Upper lobe of left lung (tissue), 6 donors: ENCODE data around the gene S100A9. TPM values are rescaled to one million over a fixed set of nuclear protein-coding genes. Genes with fewer than 3 reads are reported as not detected.

ENCODE experiments used
- ATAC-seq, 2 donors: fragments of 200-7000 bp; cut with Tn5 transposase; one replicate each; pipeline ENCODE4 v1.9.1; 2022; ENCODE audit warnings: mild to moderate bottlenecking in 2 of 2, moderate library complexity in 2 of 2; ENCODE audit not compliant: low FRiP score in 2 of 2
- DNase-seq, 2 donors: peaks; one replicate each; pipeline ENCODE4 v3.0.0-alpha.2; 2019 to 2020
- H3K27ac ChIP-seq, 4 donors: fragments of 200-600 bp; sonication (generic); one replicate each; pipeline ENCODE4 v1.5.1; 2016 to 2019
- H3K27me3 ChIP-seq, 4 donors: fragments of 200-600 bp; sonication (generic); one replicate each; pipeline ENCODE4 v1.5.1; 2017 to 2019
- H3K36me3 ChIP-seq, 4 donors: fragments of 200-600 bp; sonication (generic); one replicate each; pipeline ENCODE4 v1.5.1; 2016 to 2019
- H3K4me1 ChIP-seq, 4 donors: fragments of 200-600 bp; sonication (generic); one replicate each; pipeline ENCODE4 v1.5.1; 2018 to 2019
- H3K4me3 ChIP-seq, 4 donors: fragments of 200-600 bp; sonication (generic); one replicate each; pipeline ENCODE4 v1.5.1; 2017 to 2019; ENCODE audit warnings: mild to moderate bottlenecking in 2 of 4, moderate library complexity in 1 of 4
- H3K9me3 ChIP-seq, 4 donors: fragments of 200-600 bp; sonication (generic); one replicate each; pipeline ENCODE4 v1.5.1; 2018 to 2019
- EP300 ChIP-seq, 4 donors: sonication (generic); formaldehyde crosslinking; IDR thresholded peaks; one replicate each; pipeline ENCODE4 v1.5.1; 2017; ENCODE audit warnings: antibody characterized with exemption in 4 of 4, control low read depth in 2 of 4
- POLR2A ChIP-seq, 4 donors: fragments of 450-650 bp; IDR thresholded peaks; one replicate each; pipeline ENCODE4 v1.5.1; 2016 to 2017; ENCODE audit warnings: antibody characterized with exemption in 4 of 4, mild to moderate bottlenecking in 2 of 4
- POLR2AphosphoS5 ChIP-seq, 2 donors: sonication (generic); formaldehyde crosslinking; IDR thresholded peaks; one replicate each; pipeline ENCODE4 v1.5.1; 2017; ENCODE audit warnings: antibody characterized with exemption in 2 of 2
- WGBS, 2 donors: methylation state at CpG; one replicate each; pipeline ENCODE4 v1.1.5; 2017 to 2018; 5-methylcytosine and 5-hydroxymethylcytosine counted together
- total RNA-seq, 6 donors: library from RNA; depleted of rRNA in 4 of 6; stranded (reverse); fragments of >200 nt in 4 of 6; gene quantifications; one replicate each; pipeline versions ENCODE4 v1.1.0 to v1.2.1, GENCODE V29; 2016 to 2021
- TF ChIP-seq, protein P1 (sequence below), 6 experiments: fragments of 450-650 bp in 4 of 6; fragments of 200-600 bp in 2 of 6; sonication (generic) in 2 of 6; IDR thresholded peaks; one replicate each; pipeline ENCODE4 v1.5.1; 2016 to 2019; ENCODE audit warnings: antibody characterized with exemption in 6 of 6
- donor health status: DM: no; HTN: no; CAD: no; lungs with moderate emphysema.
- donor health status: DM: no; HTN: yes; CAD: no; lungs with severe emphysema.

S100A9 gene
- total RNA-seq, 6 donors from 2014 or later: 133 to 1,125 (median 606) TPM

DNA sequence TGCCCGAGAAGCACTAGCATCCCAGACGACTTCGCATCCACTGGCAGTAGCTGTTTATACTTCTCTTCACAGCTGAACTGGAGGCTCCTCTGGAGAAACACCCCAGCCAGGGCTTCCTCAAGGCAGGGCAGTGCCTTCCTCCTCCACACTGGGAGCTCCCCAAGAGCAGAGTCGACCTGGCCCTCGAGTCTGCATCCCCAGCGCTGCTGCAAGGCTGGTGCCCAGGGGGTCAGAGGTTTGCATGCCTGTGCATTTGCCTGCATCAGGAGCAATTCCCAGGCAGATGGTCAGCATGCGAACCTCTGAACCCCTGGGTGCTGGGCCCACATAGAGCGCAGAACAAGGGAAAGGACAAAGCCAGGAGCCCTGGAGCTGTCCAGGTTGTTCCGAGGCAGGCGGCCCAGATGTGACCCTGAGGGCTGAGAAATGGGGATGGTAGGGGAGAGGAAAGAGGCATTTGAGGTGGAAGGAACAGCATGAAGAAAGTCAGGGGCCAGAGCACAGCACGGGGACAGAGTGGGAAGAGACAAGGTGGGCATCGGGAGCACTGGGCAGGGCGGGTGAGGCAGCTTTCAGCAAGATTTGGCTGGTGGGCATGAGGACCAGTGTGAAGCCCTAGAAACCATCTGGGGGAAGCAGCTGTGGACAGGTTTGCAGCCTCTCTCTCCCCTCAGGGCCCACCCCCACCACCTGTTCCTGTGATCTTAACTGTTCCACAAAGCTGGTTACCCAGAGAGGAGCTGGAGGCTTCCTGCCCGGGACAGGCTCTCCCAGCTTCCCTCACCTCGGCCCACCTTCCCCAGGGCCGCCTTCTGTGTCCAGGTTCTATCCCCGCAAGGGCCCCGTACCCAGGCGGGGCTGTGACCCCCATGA lies 39.6 kb downstream of the S100A9 start:
- no peak for DNase-seq
- Histone ChIP-seq H3K9me3 (no peaks in the 10 kb centered on the region), H3K4me1 (no peaks in the 10 kb centered on the region), H3K36me3 (no peaks in the 10 kb centered on the region), H3K4me3 (no peak overlapping the region), H3K27me3 (no peaks in the 10 kb centered on the region), H3K27ac (no peak overlapping the region)
- TF ChIP-seq POLR2A (IDR thresholded peaks at IDR 0.05): no peak
- TF ChIP-seq EP300 (IDR thresholded peaks at IDR 0.05): no peak
- TF ChIP-seq, protein P1, sequence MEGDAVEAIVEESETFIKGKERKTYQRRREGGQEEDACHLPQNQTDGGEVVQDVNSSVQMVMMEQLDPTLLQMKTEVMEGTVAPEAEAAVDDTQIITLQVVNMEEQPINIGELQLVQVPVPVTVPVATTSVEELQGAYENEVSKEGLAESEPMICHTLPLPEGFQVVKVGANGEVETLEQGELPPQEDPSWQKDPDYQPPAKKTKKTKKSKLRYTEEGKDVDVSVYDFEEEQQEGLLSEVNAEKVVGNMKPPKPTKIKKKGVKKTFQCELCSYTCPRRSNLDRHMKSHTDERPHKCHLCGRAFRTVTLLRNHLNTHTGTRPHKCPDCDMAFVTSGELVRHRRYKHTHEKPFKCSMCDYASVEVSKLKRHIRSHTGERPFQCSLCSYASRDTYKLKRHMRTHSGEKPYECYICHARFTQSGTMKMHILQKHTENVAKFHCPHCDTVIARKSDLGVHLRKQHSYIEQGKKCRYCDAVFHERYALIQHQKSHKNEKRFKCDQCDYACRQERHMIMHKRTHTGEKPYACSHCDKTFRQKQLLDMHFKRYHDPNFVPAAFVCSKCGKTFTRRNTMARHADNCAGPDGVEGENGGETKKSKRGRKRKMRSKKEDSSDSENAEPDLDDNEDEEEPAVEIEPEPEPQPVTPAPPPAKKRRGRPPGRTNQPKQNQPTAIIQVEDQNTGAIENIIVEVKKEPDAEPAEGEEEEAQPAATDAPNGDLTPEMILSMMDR (IDR thresholded peaks at IDR 0.05): no peak
- TF ChIP-seq POLR2AphosphoS5 (IDR thresholded peaks at IDR 0.05): no peak
- ATAC-seq: no peak
- 86 to 88% methylated on average over 13 to 19 of the region's 19 CpGs for WGBS, 2 donors

DNA sequence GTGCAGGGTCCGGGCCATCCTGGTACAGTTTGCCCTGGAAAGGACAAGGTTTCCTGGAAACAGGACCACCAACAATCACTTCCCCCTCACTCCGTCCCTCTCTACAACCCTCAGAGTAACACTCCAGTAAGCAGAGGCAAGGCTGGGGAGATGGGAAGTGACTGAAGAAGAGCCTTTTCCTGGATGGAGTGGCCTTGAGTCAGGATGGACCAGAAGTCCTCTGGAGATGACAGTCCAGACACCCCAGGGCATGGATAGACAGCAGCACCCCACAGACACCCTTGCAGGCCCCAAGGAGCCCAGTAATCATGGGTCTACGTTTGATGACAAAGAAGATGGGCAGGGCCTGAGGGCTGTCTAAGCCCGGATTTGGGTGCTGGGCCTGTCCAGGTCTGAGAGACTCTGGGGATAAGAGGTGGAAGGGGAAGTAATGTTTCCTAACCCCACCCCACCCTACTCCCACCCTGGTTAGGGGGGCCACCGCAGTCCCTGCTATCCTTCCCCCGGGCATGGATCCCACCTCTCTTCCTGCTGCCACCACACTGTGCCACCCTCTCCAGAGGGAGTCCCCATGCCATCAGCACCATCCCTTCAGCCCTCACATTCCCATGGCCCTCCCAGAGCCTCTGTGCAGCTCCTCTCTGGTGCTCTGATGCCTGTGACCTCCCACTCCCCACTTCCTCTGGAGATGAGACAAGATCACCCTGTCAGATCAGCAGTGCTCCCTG lies 40.4 kb downstream of the S100A9 start:
- no peak for TF ChIP-seq EP300 (IDR thresholded peaks at IDR 0.05)
- Histone ChIP-seq H3K27ac (no peak overlapping the region), H3K4me3 (no peak overlapping the region), H3K36me3 (no peaks in the 10 kb centered on the region), H3K4me1 (no peaks in the 10 kb centered on the region), H3K9me3 (no peaks in the 10 kb centered on the region), H3K27me3 (no peaks in the 10 kb centered on the region)
- no peak for ATAC-seq
- 80 to 85% methylated on average over 6 of the region's 6 CpGs for WGBS, 2 donors
- no peak for DNase-seq

DNA sequence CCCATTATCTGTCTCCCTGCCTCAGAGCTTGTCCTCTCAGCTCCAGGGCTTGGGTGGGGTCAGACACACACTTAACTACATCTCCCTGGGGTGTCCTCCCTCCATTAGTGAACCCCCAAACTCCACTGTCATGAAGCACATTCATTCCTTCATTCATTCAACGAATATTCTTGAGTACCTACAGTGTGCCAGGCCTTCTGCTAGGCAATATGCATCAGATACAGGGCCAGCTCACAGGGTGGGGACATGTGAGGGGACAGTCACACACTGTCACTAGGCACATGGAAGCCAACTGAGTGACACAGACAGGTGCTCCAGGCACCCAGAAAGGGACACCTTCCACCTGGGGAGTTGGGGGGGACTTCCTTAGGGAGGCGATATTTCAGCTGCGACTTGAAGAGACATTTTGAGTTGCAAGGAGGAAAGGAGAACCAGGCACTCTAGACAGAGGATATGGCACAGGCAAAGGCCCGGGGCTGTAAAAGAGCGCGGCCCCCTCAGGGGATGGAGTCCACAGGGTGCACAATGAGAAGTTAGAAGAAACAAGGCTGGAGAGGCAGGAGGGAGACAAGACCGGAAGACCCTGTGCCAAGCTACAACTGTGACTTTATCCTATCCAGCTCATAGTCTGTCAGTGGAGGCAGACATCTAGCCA lies 41.9 kb downstream of the S100A9 start:
- Histone ChIP-seq H3K27ac (no peak overlapping the region), H3K27me3 (no peaks in the 10 kb centered on the region), H3K4me1 (no peaks in the 10 kb centered on the region), H3K9me3 (no peaks in the 10 kb centered on the region), H3K36me3 (no peaks in the 10 kb centered on the region), H3K4me3 (no peak overlapping the region)
- WGBS, 2 donors: 87 to 89% methylated on average over 7 of the region's 7 CpGs
- TF ChIP-seq EP300 (IDR thresholded peaks at IDR 0.05) (no peak), POLR2AphosphoS5 (IDR thresholded peaks at IDR 0.05) (no peak), POLR2A (IDR thresholded peaks at IDR 0.05) (no peak)
- TF ChIP-seq, protein P1 (IDR thresholded peaks at IDR 0.05): no peak
- ATAC-seq: no peak
- no peak for DNase-seq

DNA sequence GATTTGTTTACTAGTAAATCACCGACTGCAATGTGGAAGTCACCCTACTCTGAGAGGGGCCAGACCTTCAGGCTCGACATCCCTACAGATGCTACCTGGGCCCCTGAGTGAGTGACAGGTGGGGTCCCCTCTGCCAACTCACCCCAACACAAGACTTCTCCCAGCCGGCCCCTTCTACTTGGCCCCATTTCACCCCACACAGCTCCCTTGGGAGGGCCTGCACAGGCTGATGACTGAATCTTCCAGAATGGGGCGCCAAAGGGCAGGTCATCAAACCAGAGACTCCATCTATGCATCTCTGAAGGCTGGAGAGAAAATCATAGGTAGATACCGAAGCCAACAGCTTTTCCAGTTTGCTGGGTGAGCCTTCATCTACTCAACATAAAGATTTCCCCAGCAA lies 42.6 kb downstream of the S100A9 start:
- no peaks in the 10 kb centered on the region for H3K36me3 ChIP-seq
- H3K27me3 ChIP-seq: no peaks in the 10 kb centered on the region
- 70 to 71% methylated on average over 5 of the region's 5 CpGs for WGBS, 2 donors
- no peak for ATAC-seq
- no peaks in the 10 kb centered on the region for H3K4me1 ChIP-seq
- no peaks in the 10 kb centered on the region for H3K9me3 ChIP-seq
- H3K4me3 ChIP-seq: no peak overlapping the region
- DNase-seq: no peak
- TF ChIP-seq POLR2AphosphoS5 (IDR thresholded peaks at IDR 0.05) (no peak), POLR2A (IDR thresholded peaks at IDR 0.05) (no peak), EP300 (IDR thresholded peaks at IDR 0.05) (no peak)
- TF ChIP-seq, protein P1 (IDR thresholded peaks at IDR 0.05): no peak
- no peak overlapping the region for H3K27ac ChIP-seq

DNA sequence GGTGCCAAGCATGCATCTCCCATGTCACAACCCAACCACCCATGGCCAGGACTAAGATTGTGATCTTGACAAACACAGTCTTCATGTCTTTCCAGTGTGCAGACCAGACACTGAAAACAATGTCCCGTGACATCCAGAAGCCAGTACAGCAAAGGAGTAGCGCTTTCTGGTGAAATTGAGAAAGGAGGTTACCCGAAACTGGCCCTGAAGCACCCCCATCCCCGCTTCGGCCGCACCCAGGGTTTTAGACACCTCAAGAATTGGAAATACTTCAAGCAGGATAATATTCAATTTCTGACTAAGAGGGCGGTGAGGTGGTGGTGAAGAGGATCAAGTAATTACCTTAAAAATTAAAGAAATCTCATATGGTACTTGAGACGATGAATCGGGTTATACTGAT lies 43.8 kb downstream of the S100A9 start:
- DNase-seq (no peak), ATAC-seq (no peak)
- no peaks in the 10 kb centered on the region for H3K27me3 ChIP-seq
- TF ChIP-seq POLR2AphosphoS5 (IDR thresholded peaks at IDR 0.05): no peak
- TF ChIP-seq, protein P1 (IDR thresholded peaks at IDR 0.05): no peak
- TF ChIP-seq EP300 (IDR thresholded peaks at IDR 0.05): no peak
- TF ChIP-seq POLR2A (IDR thresholded peaks at IDR 0.05): no peak
- H3K4me3 ChIP-seq: no peak overlapping the region
- H3K27ac ChIP-seq: no peak overlapping the region
- no peaks in the 10 kb centered on the region for H3K9me3 ChIP-seq
- no peaks in the 10 kb centered on the region for H3K4me1 ChIP-seq
- WGBS, 2 donors: 86 to 91% methylated on average over 9 of the region's 9 CpGs
- no peaks in the 10 kb centered on the region for H3K36me3 ChIP-seq
